GM19035 (cell line): Measurements from ENCODE around the gene ZNF384.
A peak's percentile ranks its signal among the peaks of the same experiment; 100 is the strongest.
"Not testable (repeated sequence)": the region's sequence is repeated elsewhere in the genome, so short reads cannot be mapped to it uniquely, and the experiment has no call there.

Source experiments
- ATAC-seq: cut with Tn5 transposase; IDR thresholded peaks from one replicate; pipeline ENCODE4 v1.9.1; 2021; ENCODE audit not compliant: unreplicated experiment

ZNF384 gene

GRCh38 chr12:6688999-6689882 is at the start of gene ZNF384:
Gene ZNF384 (minus strand): TSS chr12:6689375. CDS start chr12:6679520, 9,855 bp downstream.
- ATAC-seq = peak; percentile 86

GRCh38 chr12:6736754-6737153 is 47.6 kb upstream of the ZNF384 start:
- no peak for ATAC-seq

- no peak for ATAC-seq
Measured at GRCh38 chr12:6735448-6736191, 46.4 kb upstream of the ZNF384 start.

- no peak for ATAC-seq
Measured at GRCh38 chr12:6734506-6735387, 45.6 kb upstream of the ZNF384 start.

GRCh38 chr12:6730169-6730568 is 41.0 kb upstream of the ZNF384 start:
- no peak for ATAC-seq

- ATAC-seq = no peak
Measured at GRCh38 chr12:6729186-6729585, 40.0 kb upstream of the ZNF384 start.

- ATAC-seq = no peak
Measured at GRCh38 chr12:6725350-6725749, 36.2 kb upstream of the ZNF384 start.

GRCh38 chr12:6724409-6724797 is 35.2 kb upstream of the ZNF384 start:
- ATAC-seq = peak; percentile 11

GRCh38 chr12:6723607-6724408 is 34.6 kb upstream of the ZNF384 start, which contains the start of gene COPS7A:
Gene COPS7A (plus strand): TSS chr12:6724046. CDS start chr12:6724657, 611 bp downstream.
- peak; percentile 96 for ATAC-seq

- no peak for ATAC-seq
Measured at GRCh38 chr12:6722863-6723262, 33.7 kb upstream of the ZNF384 start.

- ATAC-seq = no peak
Measured at GRCh38 chr12:6716874-6717437, 27.8 kb upstream of the ZNF384 start.

- not testable (repeated sequence) for ATAC-seq
Measured at GRCh38 chr12:6716031-6716873, 27.1 kb upstream of the ZNF384 start.

GRCh38 chr12:6708960-6709394 is 19.8 kb upstream of the ZNF384 start:
- no peak for ATAC-seq

GRCh38 chr12:6708351-6708750 is 19.2 kb upstream of the ZNF384 start:
- ATAC-seq = not testable (repeated sequence)

GRCh38 chr12:6703631-6704030 is 14.5 kb upstream of the ZNF384 start:
- no peak for ATAC-seq

- no peak for ATAC-seq
Measured at GRCh38 chr12:6701078-6701768, 12.0 kb upstream of the ZNF384 start.

- no peak for ATAC-seq
Measured at GRCh38 chr12:6700646-6701051, 11.5 kb upstream of the ZNF384 start, which contains the start of gene PIANP. Gene PIANP (minus strand): TSS chr12:6700815. CDS start chr12:6698061, 2,754 bp downstream.

GRCh38 chr12:6699989-6700645 is 10.9 kb upstream of the ZNF384 start:
- ATAC-seq = no peak
